Heart left ventricle (tissue), 13 donors: Measurements from ENCODE around the gene SELENOK.

ENCODE experiments used
- CTCF ChIP-seq, 12 donors: fragments of 200-600 bp; sonication (generic) in 4 of 12; IDR thresholded peaks; one replicate each; pipeline versions ENCODE4 v1.5.0 to v1.8.0; 2018 to 2022; ENCODE audit warnings: antibody characterized with exemption in 12 of 12, mild to moderate bottlenecking in 5 of 12
- POLR2A ChIP-seq, 2 donors: fragments of 450-650 bp; IDR thresholded peaks; one replicate each; pipeline ENCODE4 v1.6.1; 2017; ENCODE audit warnings: antibody characterized with exemption in 2 of 2, mild to moderate bottlenecking in 2 of 2, moderate library complexity in 2 of 2
- donor health status: ischemic (EF 13 %, LVEDD 7.1; RV severe dilation, severe dysfunction).
- donor health status: DM: no; HTN: yes; CAD: no.
- donor health status: DM: no; HTN: no; CAD: no.
- donor health status: ischemic (EF 25% LVEDD 6.9; RV normal size, moderate dysfunction).
- donor health status: ischemic (EF 25% LVEDD 5.7; RV mildly dilated, moderate dysfunction).
- donor health status: ischemic (EF 35%, LVEDD 5.7; RV mildly dilated, moderate dysfunction).
- donor health status: nonischemic (EF 11% LVEDD 7.7; RV severe dilation, severe dysfunction).
- donor health status: DM: yes; HTN: yes; CAD: no.
- donor health status: PGD.
- donor health status: ischemic (EF 29% LVEDD 5.4; RV normal size, mild dysfunction).
- donor health status: nonischemic (EF 23%, LVEDD 6.1; RV moderate dilation, normal function).

DNA sequence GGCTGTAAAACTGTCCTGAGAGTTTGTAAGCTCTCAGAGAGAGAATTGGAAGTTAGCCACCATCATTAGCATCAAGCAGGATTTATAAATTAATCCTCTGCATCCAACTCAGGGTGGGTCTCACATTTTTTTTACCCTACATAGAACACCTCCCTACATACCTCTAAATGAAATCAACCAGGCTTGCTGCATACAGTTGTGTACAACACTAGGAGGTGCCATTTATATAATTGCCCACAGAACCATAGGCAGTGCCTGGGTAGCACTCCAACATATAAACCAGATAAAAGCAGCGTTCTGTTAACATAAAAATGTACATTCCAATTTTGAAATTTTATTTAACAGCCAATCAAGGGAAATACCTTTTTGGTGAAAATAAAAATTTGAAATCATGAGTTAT, 48.2 kb upstream of the SELENOK start:
- TF ChIP-seq CTCF (IDR thresholded peaks at IDR 0.05) (no peak), POLR2A (IDR thresholded peaks at IDR 0.05) (no peak)
